K562 (cell line): Measurements from ENCODE around the gene ELF5. TPM values are rescaled to one million over a fixed set of nuclear protein-coding genes. Genes with fewer than 3 reads are reported as not detected.

Source experiments
- GABPA ChIP-seq: fragments of 200-800 bp; sonication (Bioruptor generic); conservative IDR thresholded peaks from 2 replicates; pipeline ENCODE4 v1.6.1; 2016; ENCODE audit warnings: low read depth, missing genetic modification characterization, missing compliant biosample characterization
- HINFP ChIP-seq: fragments of 450-650 bp; conservative IDR thresholded peaks from 2 replicates; pipeline ENCODE4 v1.6.1; 2016; ENCODE audit warnings: missing genetic modification characterization, low read depth, mild to moderate bottlenecking, control low read depth, missing compliant biosample characterization
- MXD1 ChIP-seq: fragments of 250-450 bp; sonication (Bioruptor Pico); IDR thresholded peaks from 2 replicates; pipeline ENCODE4 v1.8.0; 2021; ENCODE audit warnings: borderline replicate concordance, mild to moderate bottlenecking, moderate library complexity; ENCODE audit not compliant: poor library complexity, severe bottlenecking
- POLR2B ChIP-seq: fragments of 450-650 bp; IDR thresholded peaks from 2 replicates; pipeline ENCODE4 v1.6.1; 2018; ENCODE audit warnings: low read depth; ENCODE audit not compliant: partially characterized antibody
- REST ChIP-seq, 2 experiments: fragments of 450-650 bp; formaldehyde crosslinking in 1 of 2; IDR thresholded peaks; 2 replicates each; pipeline versions ENCODE4 v1.4.0 to v1.6.1; 2014 to 2020; ENCODE audit warnings: mild to moderate bottlenecking in 2 of 2, borderline replicate concordance in 1 of 2, low read depth in 1 of 2
- ZNF280B ChIP-seq: fragments of 250-450 bp; sonication (Bioruptor Pico); IDR thresholded peaks from 2 replicates; pipeline ENCODE4 v1.5.1; 2021; ENCODE audit warnings: mild to moderate bottlenecking
- ZNF282 ChIP-seq: sonication (generic); formaldehyde crosslinking; IDR thresholded peaks from 2 replicates; pipeline ENCODE4 v1.8.1; 2023; ENCODE audit warnings: missing genetic modification reagents
- polyA plus RNA-seq, 8 experiments: library from polyadenylated mRNA; depleted of rRNA in 4 of 8; stranded (reverse) in 5 of 8; unstranded in 3 of 8; fragments of >200 nt; fragmentation: Nextera tagmentation in 2 of 8; fragmentation: Illumina TruSeq in 1 of 8; extraction: Ambion mirVana in 2 of 8; extraction: Trizol in 1 of 8; gene quantifications; 2 replicates each; pipeline versions ENCODE4 v1.2.1 to v1.2.3, GENCODE V29; 2011 to 2014; ENCODE audit warnings: inconsistent platforms in 1 of 8, missing spikeins in 1 of 8
- total RNA-seq, 7 experiments: library from RNA; depleted of rRNA in 6 of 7; stranded (reverse); fragments of >200 nt in 6 of 7; fragmentation: Illumina TruSeq in 2 of 7; extraction: Trizol in 2 of 7; gene quantifications; 2 replicates each; pipeline versions ENCODE4 v1.2.1 to v1.2.3, GENCODE V29; 2011 to 2021; ENCODE audit warnings: low replicate concordance in 1 of 7

ELF5 gene
- total and polyA plus RNA-seq, 9 of the 15 experiments (the other 6 are each of a cell fraction or from before 2014, with no cell fraction given): not detected

DNA sequence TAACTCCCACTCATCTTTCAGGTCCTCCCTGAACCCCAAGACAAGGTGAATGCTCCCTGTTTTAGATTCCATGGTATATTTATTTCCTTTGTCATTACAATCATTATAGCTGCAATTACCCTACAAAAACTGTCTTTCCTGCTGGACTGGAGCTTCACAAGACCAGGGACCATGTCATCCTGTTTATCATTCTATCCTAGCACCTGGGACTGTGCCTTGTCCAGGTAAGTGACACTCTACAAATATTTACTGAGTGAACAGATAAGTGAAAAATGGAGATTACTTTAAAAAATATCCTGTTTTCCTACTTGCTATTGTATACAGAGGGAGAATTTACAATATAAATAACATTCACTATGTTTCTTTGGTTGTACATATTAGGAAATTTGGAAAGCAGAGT, 22.5 kb upstream of the ELF5 start (continued):
- TF ChIP-seq MXD1 (CRISPR knock-in tag): no peak
- TF ChIP-seq REST (IDR thresholded peaks at IDR 0.05; ENCODE audit: borderline replicate concordance): no peak
- no peak for TF ChIP-seq REST (CRISPR knock-in tag; IDR thresholded peaks at IDR 0.05; ENCODE audit: low read depth)
- no peak for TF ChIP-seq POLR2B
- TF ChIP-seq ZNF280B (CRISPR knock-in tag): no peak
- no peak for TF ChIP-seq ZNF282 (CRISPR knock-in tag)
- TF ChIP-seq GABPA (tag): no peak
- TF ChIP-seq HINFP (tag): no peak
